Small intestine (tissue), 7 donors: ENCODE measurements around the gene DISC1. TPM values are rescaled to one million over a fixed set of nuclear protein-coding genes. Genes with fewer than 3 reads are reported as not detected.
A peak's percentile ranks its signal among the peaks of the same experiment; 100 is the strongest.
"Not testable (repeated sequence)": the region's sequence is repeated elsewhere in the genome, so short reads cannot be mapped to it uniquely, and the experiment has no call there.

Source experiments
- DNase-seq, 2 donors: peaks; one replicate each; pipeline versions ENCODE4 v3.0.0 to v3.0.0-alpha.2; 2013
- FAIRE-seq: peaks from 2 replicates; lab custom pipeline; 2012; peaks lifted over from hg19 to GRCh38; lab: Jason Lieb, UNC
- H3K27ac ChIP-seq, 3 donors: one replicate each; pipeline ENCODE4 v1.5.1; 2013; ENCODE audit warnings: low read length in 2 of 3, mild to moderate bottlenecking in 2 of 3, control low read depth in 1 of 3, inconsistent platforms in 1 of 3, low read depth in 1 of 3, moderate library complexity in 1 of 3
- H3K27me3 ChIP-seq, 3 donors: one replicate each; pipeline ENCODE4 v1.6.1; 2013; ENCODE audit warnings: low read length in 3 of 3, inconsistent platforms in 1 of 3; ENCODE audit not compliant: control insufficient read depth in 3 of 3, insufficient read depth in 3 of 3
- H3K36me3 ChIP-seq, 3 donors: one replicate each; pipeline ENCODE4 v1.6.1; 2013; ENCODE audit warnings: low read length in 3 of 3, inconsistent platforms in 1 of 3, low read depth in 1 of 3, mild to moderate bottlenecking in 1 of 3, moderate library complexity in 1 of 3; ENCODE audit not compliant: control insufficient read depth in 3 of 3, insufficient read depth in 2 of 3
- H3K4me1 ChIP-seq, 3 donors: one replicate each; pipeline ENCODE4 v1.6.1; 2013; ENCODE audit warnings: low read length in 2 of 3, inconsistent platforms in 1 of 3, low read depth in 1 of 3, mild to moderate bottlenecking in 1 of 3, moderate library complexity in 1 of 3; ENCODE audit not compliant: control insufficient read depth in 3 of 3, insufficient read depth in 2 of 3
- H3K4me3 ChIP-seq, 3 donors: one replicate each; pipeline ENCODE4 v1.5.1; 2013; ENCODE audit warnings: low read length in 3 of 3, control low read depth in 1 of 3, inconsistent platforms in 1 of 3, low read depth in 1 of 3, mild to moderate bottlenecking in 1 of 3, moderate library complexity in 1 of 3
- H3K9me3 ChIP-seq, 2 donors: one replicate each; pipeline ENCODE4 v1.6.1; 2013; ENCODE audit warnings: low read depth in 1 of 2, low read length in 1 of 2; ENCODE audit not compliant: control insufficient read depth in 2 of 2, insufficient read depth in 1 of 2
- WGBS, 3 donors: extraction: QIAGEN DNeasy Blood & Tissue Kit; methylation state at CpG; one replicate each; pipeline ENCODE4 v1.1.7; 2013; 5-methylcytosine and 5-hydroxymethylcytosine counted together
- polyA plus RNA-seq, 4 donors: library from polyadenylated mRNA; stranded (reverse) in 3 of 4; unstranded in 1 of 4; fragments of 200-250 nt in 3 of 4; fragments of 120-200 nt in 1 of 4; gene quantifications; one replicate each; pipeline versions ENCODE4 v1.2.1 to v1.2.3, GENCODE V29; 2013
- donor health status: healthy with polysubstance abuse.
- donor health status: control.
- donor health status: control.
- donor health status: Bipolar disorder and iron deficiency.
- donor health status: healthy.

DISC1 gene
- polyA plus RNA-seq, 4 donors: 0.27 to 2.1 (median 0.85) TPM; not detected in 1

DNA sequence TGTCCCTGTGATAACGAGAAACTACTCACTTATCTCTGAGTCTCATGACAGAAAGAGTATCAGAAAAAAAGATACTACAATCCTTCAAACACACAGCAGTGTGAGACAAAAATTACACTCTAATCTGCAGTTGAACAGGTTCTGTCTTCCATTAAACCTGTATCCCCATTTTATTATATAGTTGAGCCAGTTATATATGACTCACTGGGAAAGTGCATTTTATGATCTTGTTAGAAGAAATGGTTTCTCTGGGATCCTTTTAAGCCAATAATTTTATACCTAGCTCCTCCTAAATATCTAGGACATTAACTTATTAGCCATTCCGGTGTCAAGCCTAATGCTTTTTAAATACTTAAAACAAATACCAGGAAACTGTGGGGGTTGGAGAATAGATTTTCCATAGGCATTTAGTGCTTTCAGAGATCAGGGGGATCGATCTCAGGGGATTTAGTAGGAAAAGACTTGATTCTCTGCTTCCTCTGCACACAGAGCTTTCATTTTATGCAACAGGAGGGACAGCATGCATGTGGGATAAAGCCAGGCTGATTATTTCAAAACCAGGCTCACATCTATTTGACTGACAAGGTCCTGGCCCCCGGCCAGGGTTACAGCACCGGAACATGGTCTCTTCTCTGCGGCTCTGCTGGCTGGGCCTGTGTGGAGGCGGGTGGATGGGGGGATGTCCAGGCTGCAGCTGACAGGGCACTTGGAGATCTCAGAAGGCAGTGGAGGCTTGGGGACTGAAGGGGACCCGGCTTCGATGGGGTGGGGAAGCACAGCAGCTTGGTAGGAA is 310.6 kb downstream of the DISC1 start:
- WGBS, 3 donors: 21 to 34% (median 31%) methylated on average over 9 of the region's 9 CpGs
- no peak overlapping the region for H3K27ac ChIP-seq
- DNase-seq: peak in 1 of 2 donors; percentile 25

DNA sequence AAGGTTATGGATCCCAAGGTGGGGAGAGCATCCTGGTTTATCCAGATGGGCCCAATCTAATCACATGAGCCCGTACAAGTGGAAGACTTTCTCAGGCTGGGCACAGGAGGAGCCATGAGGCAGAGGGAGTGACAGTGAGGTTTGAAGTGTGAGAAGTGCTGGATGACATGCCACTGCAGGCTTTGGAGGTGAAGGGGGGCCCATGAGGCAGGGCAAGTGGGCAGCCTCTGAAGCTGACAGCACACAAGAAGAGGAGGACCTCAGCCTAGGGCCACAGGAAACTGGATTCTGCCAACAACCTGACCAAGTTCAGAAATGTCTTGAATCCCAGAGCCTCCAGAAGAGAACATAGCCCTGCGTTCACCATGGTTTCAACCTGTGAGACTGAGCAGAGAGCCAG is 311.6 kb downstream of the DISC1 start:
- Histone ChIP-seq H3K4me3 (no peak overlapping the region), H3K36me3 (no peaks in the 10 kb centered on the region), H3K27me3 (no peaks in the 10 kb centered on the region), H3K27ac (no peak overlapping the region), H3K4me1 (peaks cover 0 to 7% (median 0%) of the 10 kb centered on the region in 3 donors), H3K9me3 (no peaks in the 10 kb centered on the region)
- DNase-seq (no peak), FAIRE-seq (no peak)
- WGBS, 3 donors: 91 to 93% (median 91%) methylated on average over 2 of the region's 2 CpGs

More for the DNA sequence above, 310.6 kb downstream of the DISC1 start:
- H3K36me3 ChIP-seq: no peaks in the 10 kb centered on the region
- H3K4me1 ChIP-seq: peaks cover 0 to 7% (median 0%) of the 10 kb centered on the region in 3 donors
- no peaks in the 10 kb centered on the region for H3K9me3 ChIP-seq
- H3K27me3 ChIP-seq: no peaks in the 10 kb centered on the region
- no peak overlapping the region for H3K4me3 ChIP-seq
- FAIRE-seq: no peak

DNA sequence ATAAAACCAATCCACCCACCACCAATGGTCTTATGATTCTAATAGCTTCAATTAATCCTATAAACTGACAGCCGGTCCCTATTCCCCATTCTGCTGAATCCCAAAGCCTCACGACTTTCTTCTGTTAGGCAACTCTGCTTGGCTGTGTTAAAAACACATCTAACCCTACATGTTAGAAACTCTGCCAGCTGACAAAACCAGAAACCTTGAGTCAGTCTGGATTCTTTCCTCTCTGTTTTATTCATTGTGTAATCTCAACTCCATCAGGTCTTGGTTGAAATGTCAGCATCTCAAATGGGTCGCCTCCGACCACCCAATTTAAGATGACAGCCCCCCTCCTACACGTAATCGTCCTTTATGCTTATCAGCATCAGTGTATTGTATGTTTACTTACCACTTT is 312.1 kb downstream of the DISC1 start:
- Histone ChIP-seq H3K9me3 (no peaks in the 10 kb centered on the region), H3K4me1 (peaks cover 0 to 7% (median 0%) of the 10 kb centered on the region in 3 donors), H3K36me3 (no peaks in the 10 kb centered on the region), H3K4me3 (no peak overlapping the region), H3K27ac (no peak overlapping the region), H3K27me3 (no peaks in the 10 kb centered on the region)
- DNase-seq (no peak), FAIRE-seq (no peak)
- WGBS, 3 donors: 76 to 85% (median 84%) methylated on average over 6 of the region's 6 CpGs

DNA sequence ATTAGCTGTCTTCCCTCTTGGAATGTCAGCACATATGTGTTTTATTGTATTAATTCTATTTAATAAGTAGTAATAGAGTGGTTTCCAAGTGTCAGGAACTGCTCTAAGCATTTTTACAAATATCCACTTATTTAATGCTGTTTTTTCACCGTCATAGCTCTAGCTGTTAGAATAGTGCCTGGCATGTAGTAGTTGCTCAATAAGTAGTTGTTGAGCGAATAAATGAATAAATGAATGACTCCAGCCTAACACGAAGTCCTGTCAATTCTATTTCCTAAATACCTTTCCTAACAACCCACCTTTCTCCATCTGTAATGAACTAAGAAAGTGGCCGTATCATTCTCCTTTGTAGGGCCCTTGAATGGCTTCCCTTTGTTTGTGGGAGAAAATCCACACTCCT is 312.5 kb downstream of the DISC1 start:
- FAIRE-seq: no peak
- WGBS, 3 donors: 87 to 92% (median 88%) methylated on average over 4 of the region's 4 CpGs

DNA sequence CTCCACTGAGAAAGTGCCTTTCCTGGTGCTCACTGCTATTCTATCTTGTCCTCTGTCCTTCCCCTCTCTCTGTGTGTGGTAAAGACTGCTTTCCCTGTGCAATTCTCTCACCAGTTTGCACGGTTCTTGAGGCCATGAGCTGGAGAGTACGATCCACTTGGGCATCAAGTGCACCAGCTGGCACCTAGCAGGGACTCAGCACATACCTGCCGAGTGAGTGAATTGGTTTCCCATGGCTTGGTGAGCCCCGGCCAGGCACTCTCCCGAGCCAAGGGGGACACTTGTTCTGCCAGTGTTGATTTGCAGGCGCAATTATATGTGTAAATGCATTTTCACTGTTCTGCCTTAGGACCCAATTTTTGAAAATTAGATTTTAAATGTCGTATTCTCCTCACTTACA is 313.5 kb downstream of the DISC1 start:
- peaks cover 0 to 5% (median 0%) of the 10 kb centered on the region in 3 donors for H3K4me1 ChIP-seq
- H3K4me3 ChIP-seq: no peak overlapping the region
- FAIRE-seq: no peak
- WGBS, 3 donors: 85 to 93% (median 85%) methylated on average over 7 of the region's 7 CpGs
- no peaks in the 10 kb centered on the region for H3K27me3 ChIP-seq
- no peaks in the 10 kb centered on the region for H3K36me3 ChIP-seq
- DNase-seq: no peak
- H3K27ac ChIP-seq: no peak overlapping the region
- H3K9me3 ChIP-seq: no peaks in the 10 kb centered on the region

More for the DNA sequence above, 312.5 kb downstream of the DISC1 start:
- Histone ChIP-seq H3K36me3 (no peaks in the 10 kb centered on the region), H3K27ac (no peak overlapping the region), H3K9me3 (no peaks in the 10 kb centered on the region), H3K4me3 (no peak overlapping the region), H3K27me3 (no peaks in the 10 kb centered on the region), H3K4me1 (peaks cover 0 to 7% (median 0%) of the 10 kb centered on the region in 3 donors)
- no peak for DNase-seq

DNA sequence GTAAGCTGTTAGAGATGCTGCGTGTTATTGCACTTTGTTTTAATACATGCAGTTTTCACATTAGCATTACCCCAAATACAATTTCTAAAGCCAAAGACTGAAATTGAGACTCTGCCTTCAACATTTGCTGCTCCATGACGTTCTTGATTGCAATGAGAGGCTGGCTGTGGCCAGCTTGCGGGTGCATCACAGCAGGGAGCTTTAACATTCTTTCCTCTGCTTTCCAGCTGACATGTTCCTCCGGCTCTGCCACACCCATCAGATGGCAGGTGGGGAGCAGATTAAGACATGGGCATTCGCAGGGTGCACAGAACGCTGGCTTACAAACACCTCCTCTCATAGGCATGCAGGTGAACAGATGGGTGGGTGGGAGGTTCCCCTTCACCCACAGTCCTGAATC is 314.1 kb downstream of the DISC1 start:
- H3K27ac ChIP-seq: no peak overlapping the region
- no peak for FAIRE-seq
- peaks cover 0 to 5% (median 0%) of the 10 kb centered on the region in 3 donors for H3K4me1 ChIP-seq
- peak in 1 of 2 donors; percentile 20 for DNase-seq
- no peaks in the 10 kb centered on the region for H3K36me3 ChIP-seq
- H3K27me3 ChIP-seq: no peaks in the 10 kb centered on the region
- WGBS, 3 donors: 38 to 73% (median 50%) methylated on average over 6 of the region's 6 CpGs
- H3K4me3 ChIP-seq: no peak overlapping the region
- H3K9me3 ChIP-seq: no peaks in the 10 kb centered on the region

DNA sequence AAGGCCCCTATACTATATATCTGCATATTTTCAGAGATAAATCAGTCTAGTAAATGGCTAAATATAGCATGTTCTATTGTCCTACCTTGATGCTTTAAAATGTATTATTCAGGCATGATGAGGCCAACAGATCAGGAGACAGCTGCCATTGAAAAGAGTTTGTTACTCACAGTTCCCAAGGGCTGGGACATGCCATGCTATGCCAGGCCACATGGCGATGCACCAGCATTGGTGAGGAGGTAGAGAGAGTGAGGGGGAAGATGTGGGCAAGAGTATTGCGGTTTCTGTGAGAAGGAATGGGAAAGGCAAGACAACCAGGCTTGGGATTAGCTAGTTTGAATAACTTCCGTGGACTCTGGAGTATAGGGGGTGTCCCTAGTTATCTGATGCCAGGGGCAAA is 316.5 kb downstream of the DISC1 start:
- no peak overlapping the region for H3K4me3 ChIP-seq
- no peaks in the 10 kb centered on the region for H3K4me1 ChIP-seq
- peaks cover 0 to under 1% of the 10 kb centered on the region in 2 donors for H3K9me3 ChIP-seq
- DNase-seq (no peak), FAIRE-seq (no peak)
- H3K36me3 ChIP-seq: no peaks in the 10 kb centered on the region
- H3K27ac ChIP-seq: no peak overlapping the region
- WGBS, 3 donors: 88 to 97% (median 93%) methylated on average over 3 of the region's 3 CpGs
- no peaks in the 10 kb centered on the region for H3K27me3 ChIP-seq

DNA sequence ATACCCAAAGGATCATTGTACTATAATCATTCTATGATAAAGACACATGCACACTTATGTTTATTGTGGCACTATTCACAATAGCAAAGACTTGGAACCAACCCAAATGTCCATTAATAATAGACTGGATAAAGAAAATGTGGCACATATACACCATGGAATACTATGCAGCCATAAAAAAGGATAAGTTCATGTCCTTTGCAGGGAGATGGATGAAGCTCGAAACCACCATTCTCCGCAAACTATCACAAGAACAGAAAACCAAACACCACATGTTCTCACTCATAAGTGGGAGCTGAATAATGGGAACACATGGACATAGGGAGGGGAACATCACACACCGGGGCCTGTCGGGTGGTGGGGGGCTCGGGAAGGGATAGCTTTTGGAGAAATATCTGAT is 321.5 kb downstream of the DISC1 start:
- not testable (repeated sequence) for DNase-seq, H3K4me3 ChIP-seq, H3K4me1 ChIP-seq, H3K27ac ChIP-seq, H3K27me3 ChIP-seq, H3K9me3 ChIP-seq, H3K36me3 ChIP-seq, FAIRE-seq
- 92 to 97% (median 97%) methylated on average over 5 of the region's 5 CpGs for WGBS, 3 donors
